Ovary (tissue), 9 donors: ENCODE data around the gene ADGRD1. TPM values are rescaled to one million over a fixed set of nuclear protein-coding genes. Genes with fewer than 3 reads are reported as not detected.
"Not testable (repeated sequence)": the region's sequence is repeated elsewhere in the genome, so short reads cannot be mapped to it uniquely, and the experiment has no call there.

ENCODE experiments used
- DNase-seq, 5 donors: peaks; one replicate each; pipeline ENCODE4 v3.0.0-alpha.2; 2019 to 2020
- H3K27ac ChIP-seq, 2 donors: fragments of 200-600 bp; one replicate each; pipeline versions ENCODE4 v1.5.1 to v1.8.0; 2019 to 2022
- H3K27me3 ChIP-seq: fragments of 200-600 bp; one replicate; pipeline ENCODE4 v1.8.0; 2022
- H3K36me3 ChIP-seq: fragments of 200-600 bp; sonication (generic); one replicate; pipeline ENCODE4 v1.5.1; 2019
- H3K4me1 ChIP-seq: one replicate; pipeline ENCODE4 v1.8.1; 2013; ENCODE audit warnings: mild to moderate bottlenecking, moderate library complexity; ENCODE audit not compliant: insufficient read depth
- H3K4me3 ChIP-seq: fragments of 200-600 bp; sonication (generic); one replicate; pipeline ENCODE4 v1.5.1; 2017
- H3K9me3 ChIP-seq, 2 donors: fragments of 200-600 bp in 1 of 2; sonication (generic) in 1 of 2; one replicate each; pipeline versions ENCODE4 v1.5.1 to v1.8.1; 2013 to 2019; ENCODE audit warnings: mild to moderate bottlenecking in 1 of 2, moderate library complexity in 1 of 2
- CTCF ChIP-seq, 3 donors: fragments of 450-650 bp in 2 of 3; fragments of 200-600 bp in 1 of 3; IDR thresholded peaks; one replicate each; pipeline versions ENCODE4 v1.5.1 to v1.8.0; 2016 to 2022; ENCODE audit warnings: antibody characterized with exemption in 3 of 3, mild to moderate bottlenecking in 1 of 3
- EP300 ChIP-seq: sonication (generic); formaldehyde crosslinking; IDR thresholded peaks from one replicate; pipeline ENCODE4 v1.6.1; 2017; ENCODE audit warnings: antibody characterized with exemption
- POLR2A ChIP-seq: fragments of 450-650 bp; IDR thresholded peaks from one replicate; pipeline ENCODE4 v1.6.1; 2017; ENCODE audit warnings: antibody characterized with exemption, mild to moderate bottlenecking, moderate library complexity
- whole genome bisulfite sequencing, 3 donors: extraction: QIAGEN DNeasy Blood & Tissue Kit in 1 of 3; methylation state at CpG; one replicate each; pipeline versions ENCODE4 v1.1.5 to v1.1.7; 2013 to 2017; 5-methylcytosine and 5-hydroxymethylcytosine counted together
- intact Hi-C, 4 donors: fragments of 100-400 bp; cut with DNase I; formaldehyde crosslinking; loops; one replicate each; pipeline versions ENCODE4 v1.11.0 to v1.15.1; 2022 to 2023
- polyA plus RNA-seq, 2 donors: library from polyadenylated mRNA; stranded (reverse); fragments of 200-250 nt in 1 of 2; fragments of 350-450 nt in 1 of 2; fragmentation: Illumina TruSeq in 1 of 2; extraction: RNeasy Lipid Tissue Mini Kit (QIAGEN cat#74804) in 1 of 2; gene quantifications; one replicate each; pipeline ENCODE4 v1.2.3, GENCODE V29; 2013 to 2014
- total RNA-seq, 7 donors: library from RNA; depleted of rRNA in 2 of 7; stranded (reverse); fragments of >200 nt in 2 of 7; fragmentation: NEBNext Ultra II Directional in 3 of 7; extraction: Animal tissue kit (Norgen Biotek cat#: 25700) in 3 of 7; gene quantifications; one replicate each; pipeline versions ENCODE4 v1.1.0 to v1.2.4, GENCODE V29; 2016 to 2023
- donor health status: DM: no; HTN: no; CAD: no; lungs with moderate emphysema.
- donor health status: DM: no; HTN: no; CAD: no.
- donor health status: Bipolar disorder and iron deficiency.
- donor health status: DM: yes; HTN: yes; CAD: no.
- donor health status: DM: no; HTN: no; CAD: no.
- donor health status: DM: yes; HTN: yes; CAD: no.

Gene ADGRD1
- total and polyA plus RNA-seq, 9 donors, result 7.6 to 75.3 (median 25.9) TPM

GRCh38 chr12:131124487-131125280 lies 171.0 kb downstream of the ADGRD1 start:
- Histone ChIP-seq H3K27me3 (no peaks in the 10 kb centered on the region), H3K27ac (no peak overlapping the region), H3K4me3 (no peak overlapping the region), H3K4me1 (no peaks in the 10 kb centered on the region), H3K9me3 (no peaks in the 10 kb centered on the region), H3K36me3 (no peaks in the 10 kb centered on the region)
- peak in 1 of 5 donors; percentile 1 for DNase-seq
- intact Hi-C loops, result no loop called here
- whole genome bisulfite sequencing, 3 donors, result 88 to 91% (median 91%) methylated on average over 19 of the region's 19 CpGs
- TF ChIP-seq CTCF (IDR thresholded peaks at IDR 0.05) (no peak), POLR2A (no peak), EP300 (no peak)

DNA sequence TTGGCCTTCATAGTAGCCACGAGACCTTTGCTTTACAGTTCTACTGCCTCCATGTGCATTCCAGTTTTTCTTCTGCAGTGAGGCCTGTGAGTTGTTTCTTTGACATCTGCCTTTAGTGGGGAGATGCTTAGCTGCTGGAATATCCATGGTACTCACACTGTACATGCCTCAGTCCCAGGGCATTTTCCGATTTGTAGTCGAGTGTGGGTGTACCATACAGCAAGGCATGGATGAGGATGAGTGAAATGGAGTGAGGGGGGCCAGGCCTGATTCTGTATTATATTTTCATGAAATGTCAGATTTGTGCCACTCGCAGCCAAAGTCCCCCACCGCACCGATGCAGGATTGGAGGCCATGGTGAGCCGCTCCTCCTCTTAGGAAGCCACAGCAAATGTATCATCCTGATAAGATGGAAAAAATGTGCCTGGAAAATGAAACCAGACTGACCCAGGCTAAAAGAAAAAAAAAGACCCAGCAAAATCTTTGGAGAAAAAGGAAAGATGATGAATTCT lies 173.0 kb downstream of the ADGRD1 start:
- Histone ChIP-seq H3K9me3 (no peaks in the 10 kb centered on the region), H3K27ac (no peak overlapping the region), H3K4me1 (no peaks in the 10 kb centered on the region), H3K36me3 (no peaks in the 10 kb centered on the region), H3K4me3 (no peak overlapping the region), H3K27me3 (no peaks in the 10 kb centered on the region)
- intact Hi-C loops, result no loop called here
- WGBS, 3 donors, result 88 to 90% (median 89%) methylated on average over 7 of the region's 7 CpGs
- no peak for TF ChIP-seq POLR2A
- no peak for TF ChIP-seq EP300
- no peak for TF ChIP-seq CTCF (IDR thresholded peaks at IDR 0.05)
- DNase-seq, result peak in 2 of 5 donors; percentile 0 to 1

DNA sequence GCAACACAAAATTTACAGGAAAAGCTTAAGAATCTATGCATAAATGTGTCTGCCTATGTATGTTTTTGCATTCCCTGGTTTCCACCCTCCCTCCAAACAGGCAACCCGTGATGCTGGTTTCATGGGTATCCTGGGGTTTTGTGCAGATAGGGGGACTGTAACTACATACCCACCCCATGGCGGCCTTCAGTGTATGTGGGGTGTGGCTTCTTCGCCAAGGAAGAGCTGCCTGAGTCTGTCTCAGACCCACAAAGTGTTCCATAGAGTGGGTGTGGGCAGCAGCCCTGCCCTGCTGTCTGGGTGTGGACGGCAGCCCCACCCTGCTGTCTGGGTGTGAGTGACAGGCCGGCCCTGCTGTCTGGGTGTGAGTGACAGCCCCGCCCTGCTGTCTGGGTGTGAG lies 174.8 kb downstream of the ADGRD1 start:
- 96 to 99% (median 96%) methylated on average over 6 of the region's 6 CpGs for WGBS, 3 donors
- Histone ChIP-seq H3K36me3 (no peaks in the 10 kb centered on the region), H3K4me3 (no peak overlapping the region), H3K27me3 (no peaks in the 10 kb centered on the region), H3K27ac (no peak overlapping the region), H3K9me3 (no peaks in the 10 kb centered on the region), H3K4me1 (peaks cover 1% of the 10 kb centered on the region)
- peak in 1 of 5 donors; percentile 2 for DNase-seq
- TF ChIP-seq EP300, result no peak
- intact Hi-C loops, result no loop called here

DNA sequence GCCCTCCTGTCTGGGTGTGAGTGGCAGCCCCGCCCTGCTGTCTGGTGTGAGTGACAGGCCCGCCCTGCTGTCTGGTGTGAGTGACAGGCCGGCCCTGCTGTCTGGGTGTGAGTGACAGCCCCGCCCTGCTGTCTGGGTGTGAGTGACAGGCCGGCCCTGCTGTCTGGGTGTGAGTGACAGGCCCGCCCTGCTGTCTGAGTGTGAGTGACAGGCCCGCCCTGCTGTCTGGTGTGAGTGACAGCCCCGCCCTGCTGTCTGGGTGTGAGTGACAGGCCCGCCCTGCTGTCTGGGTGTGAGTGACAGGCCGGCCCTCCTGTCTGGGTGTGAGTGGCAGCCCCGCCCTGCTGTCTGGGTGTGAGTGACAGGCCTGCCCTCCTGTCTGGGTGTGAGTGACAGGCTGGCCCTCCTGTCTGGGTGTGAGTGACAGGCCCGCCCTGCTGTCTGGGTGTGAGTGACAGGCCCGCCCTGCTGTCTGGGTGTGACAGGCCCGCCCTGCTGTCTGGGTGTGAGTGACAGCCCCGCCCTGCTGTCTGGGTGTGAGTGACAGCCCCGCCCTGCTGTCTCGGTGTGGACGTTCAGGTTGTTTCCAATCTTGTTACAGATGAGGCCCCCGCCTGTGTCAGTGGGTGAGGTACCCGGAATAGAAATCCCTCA lies 175.4 kb downstream of the ADGRD1 start:
- H3K27me3 ChIP-seq, H3K4me1 ChIP-seq, intact Hi-C loops, H3K9me3 ChIP-seq, H3K36me3 ChIP-seq, H3K4me3 ChIP-seq, H3K27ac ChIP-seq: not testable (repeated sequence)
- peak in 2 of 5 donors; percentile 1 to 3 for DNase-seq
- 93 to 95% (median 94%) methylated on average over 18 to 20 of the region's 20 CpGs for WGBS, 3 donors

DNA sequence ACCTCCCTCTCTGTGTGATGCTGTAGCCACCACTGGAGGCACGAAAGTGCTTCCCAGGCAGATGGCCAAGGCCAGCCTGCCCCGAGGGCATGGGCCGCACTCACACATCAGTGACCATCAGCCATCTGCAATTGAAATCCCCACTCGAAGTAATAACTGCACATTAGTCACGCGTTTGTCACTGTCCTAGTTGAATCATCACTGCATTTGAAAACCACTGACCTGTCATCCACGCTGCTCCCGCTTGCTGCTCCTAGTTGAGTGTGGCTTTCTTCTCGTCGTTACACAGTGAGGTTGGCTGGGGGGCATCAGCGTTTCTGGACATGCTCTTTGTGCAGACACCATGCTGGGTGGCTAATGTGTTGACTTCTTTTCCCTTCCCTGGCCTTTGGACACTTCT lies 176.1 kb downstream of the ADGRD1 start:
- Histone ChIP-seq H3K36me3 (no peaks in the 10 kb centered on the region), H3K27ac (no peak overlapping the region), H3K9me3 (no peaks in the 10 kb centered on the region), H3K27me3 (no peaks in the 10 kb centered on the region), H3K4me3 (no peak overlapping the region), H3K4me1 (peaks cover 1% of the 10 kb centered on the region)
- 81 to 90% (median 84%) methylated on average over 11 of the region's 11 CpGs for WGBS, 3 donors
- peak in 1 of 5 donors; percentile 8 for DNase-seq
- TF ChIP-seq EP300 (no peak), CTCF (IDR thresholded peaks at IDR 0.05) (no peak), POLR2A (no peak)
- intact Hi-C loops, result loop anchor here in 3 of 4 donors (5.0 to 10.0 kb wide), 3 partner anchors 213 to 705 kb away; no protein-coding TSS in a partner anchor
